Lung (tissue), 12 donors: ENCODE measurements around the gene MAP3K14. TPM values are rescaled to one million over a fixed set of nuclear protein-coding genes. Genes with fewer than 3 reads are reported as not detected.

ENCODE experiments used
- ATAC-seq: fragments of 200-7000 bp; cut with Tn5 transposase; one replicate; pipeline ENCODE4 v1.9.1; 2020; ENCODE audit warnings: moderate number of reproducible peaks; ENCODE audit not compliant: insufficient read depth, low FRiP score
- DNase-seq, 3 donors: peaks; one replicate each; pipeline ENCODE4 v3.0.0-alpha.2; 2013 to 2017
- H3K27ac ChIP-seq, 2 donors: one replicate each; pipeline ENCODE4 v1.5.1; 2013; ENCODE audit warnings: mild to moderate bottlenecking in 2 of 2, moderate library complexity in 2 of 2, control low read depth in 1 of 2, inconsistent platforms in 1 of 2, low read depth in 1 of 2, low read length in 1 of 2
- H3K27me3 ChIP-seq, 3 donors: one replicate each; pipeline ENCODE4 v1.5.1; 2013; ENCODE audit warnings: low read length in 2 of 3; ENCODE audit not compliant: control insufficient read depth in 3 of 3, insufficient read depth in 3 of 3
- H3K36me3 ChIP-seq, 4 donors: one replicate each; pipeline ENCODE4 v1.5.1; 2013; ENCODE audit warnings: low read length in 4 of 4, mild to moderate bottlenecking in 1 of 4, moderate library complexity in 1 of 4; ENCODE audit not compliant: control insufficient read depth in 4 of 4, insufficient read depth in 4 of 4
- H3K4me1 ChIP-seq, 5 donors: one replicate each; pipeline ENCODE4 v1.5.1; 2013; ENCODE audit warnings: low read length in 5 of 5, mild to moderate bottlenecking in 2 of 5, moderate library complexity in 1 of 5; ENCODE audit not compliant: control insufficient read depth in 5 of 5, insufficient read depth in 5 of 5
- H3K4me3 ChIP-seq: one replicate; pipeline ENCODE4 v1.5.1; 2013; ENCODE audit warnings: mild to moderate bottlenecking, control low read depth, moderate library complexity
- H3K9ac ChIP-seq, 2 donors: one replicate each; pipeline ENCODE4 v1.5.1; 2013; ENCODE audit warnings: low read length in 2 of 2, control low read depth in 1 of 2; ENCODE audit not compliant: insufficient read depth in 1 of 2
- H3K9me3 ChIP-seq, 4 donors: one replicate each; pipeline ENCODE4 v1.5.1; 2013; ENCODE audit warnings: low read length in 3 of 4, mild to moderate bottlenecking in 1 of 4, moderate library complexity in 1 of 4; ENCODE audit not compliant: control insufficient read depth in 4 of 4, insufficient read depth in 3 of 4
- WGBS, 2 donors: extraction: QIAGEN DNeasy Blood & Tissue Kit; methylation state at CpG; one replicate each; pipeline ENCODE4 v1.1.7; 2013; 5-methylcytosine and 5-hydroxymethylcytosine counted together
- polyA plus RNA-seq, 2 donors: library from polyadenylated mRNA; stranded (reverse); fragments of 200-250 nt; gene quantifications; one replicate each; pipeline ENCODE4 v1.2.1, GENCODE V29; 2013
- total RNA-seq, 2 donors: library from RNA; depleted of rRNA in 1 of 2; stranded (reverse); fragments of >200 nt in 1 of 2; gene quantifications; one replicate each; pipeline ENCODE4 v1.2.1, GENCODE V29; 2014 to 2021
- TF ChIP-seq, protein P1 (sequence below): IDR thresholded peaks from 2 replicates; pipeline ENCODE4 v1.5.1; 2012; ENCODE audit warnings: mild to moderate bottlenecking; ENCODE audit errors: control extremely low read depth, extremely low read depth
- donor health status: control.
- donor health status: control.
- donor health status: Bipolar disorder and iron deficiency.
- donor health status: healthy.
- donor health status: DM: yes; HTN: yes; CAD: no.

The MAP3K14 gene
- total and polyA plus RNA-seq, 4 donors: 5.9 to 13.5 (median 7.8) TPM

DNA sequence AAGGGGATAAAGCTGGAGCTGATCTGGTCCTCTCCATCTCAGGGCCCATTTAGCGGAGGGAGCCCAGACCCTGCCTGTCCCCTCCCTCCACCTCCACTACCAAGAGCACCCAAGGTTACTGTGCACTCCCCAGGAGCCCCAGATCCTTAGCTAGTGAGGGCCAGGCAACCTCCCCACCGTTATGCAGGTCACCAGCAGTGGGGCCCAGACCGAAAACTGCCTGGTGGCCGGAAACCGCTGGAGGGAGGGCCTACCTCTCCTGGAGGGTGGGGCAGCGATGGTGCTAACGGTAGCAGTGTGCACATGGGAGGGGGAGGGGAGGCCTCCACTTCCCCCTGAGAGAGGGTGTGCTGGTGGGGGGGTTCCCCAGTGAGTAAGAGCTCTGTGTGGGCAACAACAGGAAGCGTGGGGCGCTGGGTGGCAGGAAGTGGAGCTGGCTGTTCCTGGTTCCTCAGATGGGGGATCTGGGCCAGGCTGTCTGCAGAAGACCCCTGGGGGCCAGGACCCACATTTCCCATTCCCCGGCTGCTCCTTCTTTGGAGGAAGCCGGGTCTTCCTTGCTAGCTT, 90.8 kb downstream of the MAP3K14 start:
- Histone ChIP-seq H3K4me1 (peaks cover 0 to 29% (median 10%) of the 10 kb centered on the region in 5 donors), H3K4me3 (no peak overlapping the region), H3K36me3 (no peaks in the 10 kb centered on the region), H3K27ac (peak overlapping the region in 1 of 2 donors; percentile 77), H3K9ac (no peak overlapping the region), H3K9me3 (no peaks in the 10 kb centered on the region), H3K27me3 (peaks cover 0 to 21% (median 14%) of the 10 kb centered on the region in 3 donors)
- 22 to 45% methylated on average over 11 of the region's 11 CpGs for WGBS, 2 donors
- ATAC-seq (peak; percentile 51), DNase-seq (no peak)
- TF ChIP-seq, protein P1, sequence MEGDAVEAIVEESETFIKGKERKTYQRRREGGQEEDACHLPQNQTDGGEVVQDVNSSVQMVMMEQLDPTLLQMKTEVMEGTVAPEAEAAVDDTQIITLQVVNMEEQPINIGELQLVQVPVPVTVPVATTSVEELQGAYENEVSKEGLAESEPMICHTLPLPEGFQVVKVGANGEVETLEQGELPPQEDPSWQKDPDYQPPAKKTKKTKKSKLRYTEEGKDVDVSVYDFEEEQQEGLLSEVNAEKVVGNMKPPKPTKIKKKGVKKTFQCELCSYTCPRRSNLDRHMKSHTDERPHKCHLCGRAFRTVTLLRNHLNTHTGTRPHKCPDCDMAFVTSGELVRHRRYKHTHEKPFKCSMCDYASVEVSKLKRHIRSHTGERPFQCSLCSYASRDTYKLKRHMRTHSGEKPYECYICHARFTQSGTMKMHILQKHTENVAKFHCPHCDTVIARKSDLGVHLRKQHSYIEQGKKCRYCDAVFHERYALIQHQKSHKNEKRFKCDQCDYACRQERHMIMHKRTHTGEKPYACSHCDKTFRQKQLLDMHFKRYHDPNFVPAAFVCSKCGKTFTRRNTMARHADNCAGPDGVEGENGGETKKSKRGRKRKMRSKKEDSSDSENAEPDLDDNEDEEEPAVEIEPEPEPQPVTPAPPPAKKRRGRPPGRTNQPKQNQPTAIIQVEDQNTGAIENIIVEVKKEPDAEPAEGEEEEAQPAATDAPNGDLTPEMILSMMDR: no peak

DNA sequence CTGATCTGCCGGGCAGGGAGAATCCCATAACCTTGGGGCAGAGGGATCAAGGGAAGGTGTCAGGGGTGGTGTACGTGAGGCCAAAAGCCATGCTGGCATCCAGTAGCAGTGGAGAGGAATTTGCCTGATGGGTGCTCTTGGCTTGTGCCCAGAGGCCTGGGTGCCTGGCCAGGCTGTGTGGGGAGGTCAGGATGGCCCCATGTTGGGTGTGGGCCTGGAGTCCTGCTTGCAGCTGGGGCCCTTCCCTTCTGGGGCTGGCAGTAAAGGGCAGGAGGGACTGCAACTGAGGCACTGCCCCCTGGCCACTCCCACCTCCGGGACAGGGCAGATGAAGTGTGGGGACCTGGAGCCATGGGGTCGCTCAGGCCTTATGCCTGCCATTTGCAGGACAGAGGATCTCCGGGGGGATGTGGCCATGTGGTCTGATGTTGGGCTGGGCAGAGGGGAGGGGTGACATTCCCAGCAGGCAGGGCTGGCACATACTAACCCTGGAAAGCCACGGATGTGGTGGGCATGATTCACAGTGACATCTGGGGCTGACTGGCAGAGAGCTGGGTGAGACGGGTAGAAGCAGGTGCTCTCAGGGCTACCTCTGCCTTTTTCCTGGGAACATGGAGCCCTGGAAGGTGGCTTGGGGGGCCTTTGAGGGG, 91.6 kb downstream of the MAP3K14 start:
- Histone ChIP-seq H3K4me3 (no peak overlapping the region), H3K9ac (no peak overlapping the region), H3K36me3 (no peaks in the 10 kb centered on the region), H3K4me1 (peaks cover 0 to 23% (median 10%) of the 10 kb centered on the region in 5 donors), H3K27me3 (peaks cover 0 to 30% (median 18%) of the 10 kb centered on the region in 3 donors), H3K9me3 (no peaks in the 10 kb centered on the region), H3K27ac (peak overlapping the region in 1 of 2 donors; percentile 77)
- WGBS, 2 donors: 37 to 60% methylated on average over 7 of the region's 7 CpGs
- ATAC-seq: no peak
- DNase-seq: no peak
- TF ChIP-seq, protein P1: no peak

DNA sequence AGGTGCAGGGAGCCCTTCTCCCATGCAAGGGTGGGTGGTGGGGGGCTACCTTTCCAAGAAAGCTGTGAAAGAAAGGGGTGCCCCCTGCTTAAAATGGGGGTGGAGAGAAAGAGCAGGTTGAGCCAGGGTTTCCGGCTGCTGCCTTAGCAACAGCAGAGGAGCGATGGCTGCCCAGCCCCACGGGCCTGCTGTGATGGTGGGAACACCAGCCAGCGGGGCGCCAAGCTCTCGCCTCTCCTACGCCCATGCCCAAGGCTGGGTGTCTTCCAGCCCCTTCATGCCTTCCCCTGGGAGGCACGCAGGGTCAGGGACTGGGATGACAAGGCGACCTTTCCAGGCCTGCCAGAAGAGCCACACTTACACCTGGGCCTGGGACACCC, 92.2 kb downstream of the MAP3K14 start:
- no peak overlapping the region for H3K9ac ChIP-seq
- TF ChIP-seq, protein P1: no peak

More for the DNA sequence above, 92.2 kb downstream of the MAP3K14 start:
- Histone ChIP-seq H3K4me3 (no peak overlapping the region), H3K27ac (peak overlapping the region in 1 of 2 donors; percentile 77), H3K36me3 (no peaks in the 10 kb centered on the region), H3K27me3 (peaks cover 0 to 35% (median 18%) of the 10 kb centered on the region in 3 donors), H3K9me3 (no peaks in the 10 kb centered on the region), H3K4me1 (peaks cover 0 to 20% (median 10%) of the 10 kb centered on the region in 5 donors)
- DNase-seq (no peak), ATAC-seq (no peak)
- WGBS, 2 donors: 60 to 73% methylated on average over 9 of the region's 9 CpGs
